SU-DHL-6 (cell line): ENCODE data around the gene TET3.

Source experiments
- H2AFZ ChIP-seq: fragments of 200-600 bp; sonication (generic); 2 replicates; pipeline ENCODE4 v1.6.1; 2014; ENCODE audit warnings: low read depth, mild to moderate bottlenecking, moderate library complexity, mixed read lengths, antibody characterized with exemption, low read length; ENCODE audit not compliant: severe bottlenecking
- H3F3A ChIP-seq: fragments of 200-600 bp; shearing (Covaris generic); 2 replicates; pipeline ENCODE4 v1.6.0; 2016; ENCODE audit warnings: antibody characterized with exemption, mild to moderate bottlenecking; ENCODE audit not compliant: insufficient read depth
- H3K27ac ChIP-seq: fragments of 200-600 bp; sonication (generic); 2 replicates; pipeline ENCODE4 v1.5.1; 2016; ENCODE audit warnings: low read depth, mild to moderate bottlenecking, low read length, moderate library complexity, mixed read lengths
- H3K27me3 ChIP-seq: fragments of 200-600 bp; sonication (generic), shearing (Covaris generic); 2 replicates; pipeline ENCODE4 v1.6.0; 2014; ENCODE audit warnings: mild to moderate bottlenecking, low read length
- H3K36me3 ChIP-seq: fragments of 200-600 bp; sonication (generic); 2 replicates; pipeline ENCODE4 v1.6.1; 2014; ENCODE audit warnings: mild to moderate bottlenecking, low read length, mixed read lengths
- H3K4me2 ChIP-seq: fragments of 300-600, 200-600 bp; shearing (Covaris generic), sonication (generic); 2 replicates; pipeline ENCODE4 v1.6.0; 2014; ENCODE audit warnings: low read length, low read depth, mild to moderate bottlenecking; ENCODE audit not compliant: poor library complexity, severe bottlenecking
- H3K4me3 ChIP-seq: fragments of 200-600 bp; sonication (generic); 2 replicates; pipeline ENCODE4 v1.5.1; 2014; ENCODE audit warnings: antibody characterized with exemption, low read length, mild to moderate bottlenecking, mixed read lengths; ENCODE audit not compliant: insufficient read depth, poor library complexity, severe bottlenecking
- H3K79me2 ChIP-seq: fragments of 200-600 bp; sonication (generic); 2 replicates; pipeline ENCODE4 v1.6.1; 2014; ENCODE audit warnings: mild to moderate bottlenecking, low read length, moderate library complexity; ENCODE audit not compliant: insufficient read depth
- H3K9ac ChIP-seq: fragments of 200-600 bp; sonication (generic); 2 replicates; pipeline ENCODE4 v1.7.0; 2014; ENCODE audit warnings: mild to moderate bottlenecking, low read length
- H3K9me2 ChIP-seq: fragments of 200-600 bp; sonication (generic); replicated peaks from 2 replicates; pipeline ENCODE4 v1.6.1; 2014; ENCODE audit warnings: low read length; ENCODE audit not compliant: insufficient read depth
- H3K9me3 ChIP-seq: fragments of 200-600 bp; sonication (generic); 2 replicates; pipeline ENCODE4 v1.6.1; 2014; ENCODE audit warnings: low read length, mixed read lengths; ENCODE audit not compliant: insufficient read depth
- H4K20me1 ChIP-seq: fragments of 200-600 bp; sonication (generic); 2 replicates; pipeline ENCODE4 v1.6.1; 2014; ENCODE audit warnings: low read depth, mild to moderate bottlenecking, antibody characterized with exemption, low read length, moderate library complexity, mixed read lengths
- CTCF ChIP-seq: fragments of 200-600 bp; sonication (generic); IDR thresholded peaks from one replicate; pipeline ENCODE4 v1.5.1; 2017; ENCODE audit warnings: antibody characterized with exemption, mild to moderate bottlenecking, low read length, moderate library complexity; ENCODE audit not compliant: insufficient read depth, poor library complexity, severe bottlenecking
- EZH2phosphoT487 ChIP-seq: fragments of 200-600 bp; sonication (generic), shearing (Covaris generic); conservative IDR thresholded peaks from 2 replicates; pipeline ENCODE4 v1.6.1; 2018; ENCODE audit warnings: mild to moderate bottlenecking, antibody characterized with exemption, low read length, moderate library complexity, mixed read lengths

Gene TET3

DNA sequence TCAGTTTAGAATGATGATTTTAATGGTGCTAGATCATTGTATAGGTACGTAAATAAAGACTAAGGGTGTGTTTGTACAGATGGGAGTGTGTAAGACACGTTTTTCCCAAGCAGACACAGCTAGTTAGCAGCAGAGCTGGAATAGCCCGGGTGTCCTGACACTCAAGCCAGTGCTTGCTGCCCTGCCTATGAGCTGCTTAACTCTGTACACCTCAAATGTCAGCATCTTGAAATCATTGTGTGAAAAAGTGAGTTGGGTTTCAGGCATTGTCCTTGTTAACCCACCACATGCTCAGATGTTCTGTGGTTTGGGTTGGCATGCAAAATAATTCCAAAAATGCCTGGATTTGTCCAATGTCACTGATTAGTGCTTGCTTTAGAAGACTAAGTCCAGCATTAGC is 13.0 kb upstream of the TET3 start:
- H3K4me2 ChIP-seq, result no peak overlapping the region
- TF ChIP-seq EZH2phosphoT487 (no peak), CTCF (no peak)
- no peaks in the 10 kb centered on the region for H3K36me3 ChIP-seq
- no peaks in the 10 kb centered on the region for H3K9me3 ChIP-seq
- H3F3A ChIP-seq, result no peaks in the 10 kb centered on the region
- H3K27ac ChIP-seq, result no peak overlapping the region
- H3K27me3 ChIP-seq, result no peaks in the 10 kb centered on the region
- H4K20me1 ChIP-seq, result no peaks in the 10 kb centered on the region; the same call in 1 of the 2 replicates
- no peaks in the 10 kb centered on the region for H3K9me2 ChIP-seq
- no peaks in the 10 kb centered on the region for H3K79me2 ChIP-seq
- no peak overlapping the region for H3K9ac ChIP-seq
- H2AFZ ChIP-seq, result no peak overlapping the region
- H3K4me3 ChIP-seq, result no peak overlapping the region

DNA sequence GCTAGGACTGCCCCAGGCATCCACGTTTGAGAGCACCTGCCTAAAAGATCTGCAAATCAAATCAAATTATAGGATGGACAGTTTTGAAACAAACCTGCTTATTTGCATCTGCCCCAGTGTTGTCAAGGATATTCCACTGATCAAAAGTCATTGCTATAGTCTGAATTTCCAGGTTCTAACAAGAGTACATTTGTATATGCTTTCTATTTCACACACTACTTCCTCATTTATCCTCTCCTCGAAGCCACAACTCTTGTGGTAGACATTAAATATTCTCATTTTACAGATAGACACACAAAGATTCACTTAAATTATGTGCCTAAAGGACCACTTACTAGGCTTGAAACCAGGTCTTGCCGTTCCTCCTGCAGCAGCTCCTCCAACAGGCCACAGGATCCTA is 11.9 kb upstream of the TET3 start:
- H3K4me3 ChIP-seq, result no peak overlapping the region
- H3K27me3 ChIP-seq, result no peaks in the 10 kb centered on the region
- no peaks in the 10 kb centered on the region for H3F3A ChIP-seq
- no peaks in the 10 kb centered on the region for H3K36me3 ChIP-seq
- H3K4me2 ChIP-seq, result no peak overlapping the region
- no peaks in the 10 kb centered on the region; the same call in 1 of the 2 replicates for H4K20me1 ChIP-seq
- H3K9ac ChIP-seq, result no peak overlapping the region
- H3K9me3 ChIP-seq, result no peaks in the 10 kb centered on the region
- no peaks in the 10 kb centered on the region for H3K79me2 ChIP-seq
- no peaks in the 10 kb centered on the region for H3K9me2 ChIP-seq
- no peak overlapping the region for H3K27ac ChIP-seq
- H2AFZ ChIP-seq, result no peak overlapping the region
- TF ChIP-seq CTCF (no peak), EZH2phosphoT487 (no peak)

DNA sequence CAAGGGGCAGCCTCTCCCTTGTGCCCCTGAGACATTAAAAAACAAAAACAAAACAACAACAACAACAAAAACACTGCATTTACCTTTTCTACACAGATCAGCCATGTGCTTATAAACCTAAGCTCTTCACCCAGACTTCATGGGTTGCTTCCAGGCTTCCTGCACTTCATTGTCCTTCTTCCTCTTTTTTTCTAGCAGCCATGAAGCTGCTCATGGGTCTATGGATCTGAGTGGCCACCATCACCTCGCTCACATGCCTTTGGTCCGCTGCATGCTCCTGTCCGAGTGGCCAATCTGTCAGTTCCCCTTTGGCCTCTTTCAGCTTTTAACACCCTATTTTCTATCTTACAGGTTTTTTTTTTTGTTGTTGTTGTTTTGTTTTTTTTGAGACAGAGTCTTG is 9.0 kb upstream of the TET3 start:
- Histone ChIP-seq H2AFZ (no peak overlapping the region), H3K79me2 (no peaks in the 10 kb centered on the region), H3K9me3 (no peaks in the 10 kb centered on the region), H3K4me3 (no peak overlapping the region), H3K9me2 (no peaks in the 10 kb centered on the region), H3K4me2 (no peak overlapping the region), H4K20me1 (no peaks in the 10 kb centered on the region; the same call in 1 of the 2 replicates), H3K36me3 (no peaks in the 10 kb centered on the region), H3F3A (no peaks in the 10 kb centered on the region), H3K9ac (no peak overlapping the region), H3K27me3 (no peaks in the 10 kb centered on the region), H3K27ac (no peak overlapping the region)
- TF ChIP-seq CTCF, result no peak
- TF ChIP-seq EZH2phosphoT487, result no peak

- TF ChIP-seq CTCF, result no peak
- no peak for TF ChIP-seq EZH2phosphoT487
- Histone ChIP-seq H3K9ac (no peak overlapping the region), H3K4me3 (no peak overlapping the region), H3K4me2 (no peak overlapping the region), H4K20me1 (no peaks in the 10 kb centered on the region; the same call in 1 of the 2 replicates), H3F3A (0 out of 2 replicates have a peak, but pooled peaks cover 3% of the 10 kb centered on the region), H3K9me2 (no peaks in the 10 kb centered on the region), H2AFZ (no peak overlapping the region), H3K79me2 (no peaks in the 10 kb centered on the region), H3K27me3 (no peaks in the 10 kb centered on the region), H3K27ac (no peak overlapping the region), H3K36me3 (no peaks in the 10 kb centered on the region), H3K9me3 (no peaks in the 10 kb centered on the region)
Measured at GRCh38 chr2:73976803-73977202, 7.9 kb upstream of the TET3 start.
